ENCODE measurements around the gene RNF44. TPM values are rescaled to one million over a fixed set of nuclear protein-coding genes. Genes with fewer than 3 reads are reported as not detected.

RNF44 gene
- total and polyA plus RNA-seq, 2 of the 4 experiments (the other 2 are of a cell fraction) = 0.54 to 12.4 TPM

DNA sequence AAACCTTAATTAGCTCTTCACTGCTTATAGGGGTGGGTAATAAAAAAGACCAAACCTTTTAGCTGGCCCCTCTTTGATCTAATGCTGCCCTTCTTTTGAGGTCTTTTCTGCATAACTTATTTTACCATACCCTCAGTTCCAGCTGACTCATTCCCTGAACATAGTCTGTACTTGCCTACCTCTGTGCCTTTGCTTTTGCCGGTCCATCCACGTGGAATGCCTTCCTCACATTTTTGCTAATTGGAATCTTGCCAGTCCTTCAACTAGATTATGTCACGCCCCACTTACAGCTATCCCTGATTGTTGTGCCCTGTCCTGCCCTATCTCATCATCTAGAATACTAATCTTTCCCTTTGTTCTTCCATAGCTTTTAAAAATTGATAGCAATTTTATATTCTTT is 44.8 kb downstream of the RNF44 start:
- no peak overlapping the region for H3K4me2 ChIP-seq (ENCODE audit: low read depth, low read length)
- ChIA-PET POLR2A (ENCODE audit: unreplicated experiment) (no interaction called here), CTCF (no interaction called here)
- H2BK5ac ChIP-seq (ENCODE audit: low read depth, low read length, poor library complexity, severe bottlenecking) = no peak overlapping the region
- H3K4ac ChIP-seq (ENCODE audit: low read depth, low read length) = 0 out of 2 replicates have a peak overlapping the region, but pooled peaks have one; percentile 40
- no peak overlapping the region for H2BK120ac ChIP-seq (ENCODE audit: low read depth, low read length)
- no peak overlapping the region for H3K9ac ChIP-seq (ENCODE audit: low read depth, low read length)
- peaks cover 21% of the 10 kb centered on the region for H3K9me1 ChIP-seq (ENCODE audit: insufficient read depth, low read length)
- ATAC-seq (ENCODE audit: low read depth) (no peak), DNase-seq (peak; percentile 20)
- H2AK5ac ChIP-seq (ENCODE audit: low read depth, low read length) = peak overlapping the region; percentile 44; the same call in 1 of the 2 replicates
- no peak overlapping the region for H3K23ac ChIP-seq (ENCODE audit: low read depth, low read length)
- no peak overlapping the region for H4K5ac ChIP-seq (ENCODE audit: low read depth, low read length)
- H4K91ac ChIP-seq (ENCODE audit: insufficient read depth, low read depth, low read length) = no peak overlapping the region
- no peak overlapping the region for H2AK9ac ChIP-seq (replicated peaks; ENCODE audit: low read depth, low read length, poor library complexity)
- peaks cover 11% of the 10 kb centered on the region; the same call in 1 of the 2 replicates for H4K20me1 ChIP-seq (ENCODE audit: insufficient read depth, low read length)
- no peak overlapping the region for H3K27ac ChIP-seq (ENCODE audit: insufficient read depth, low read length)
- H3K18ac ChIP-seq (ENCODE audit: low read depth, low read length) = no peak overlapping the region
- TF ChIP-seq RCOR1 (IDR thresholded peaks at IDR 0.05; ENCODE audit: insufficient replicate concordance, low read length) (no peak), FOS (IDR thresholded peaks at IDR 0.05; ENCODE audit: low read depth, low read length) (no peak), CHD1 (IDR thresholded peaks at IDR 0.05; ENCODE audit: low read depth, low read length) (no peak), BHLHE40 (IDR thresholded peaks at IDR 0.05; ENCODE audit: low read depth, low read length) (no peak), MAFK (IDR thresholded peaks at IDR 0.05; ENCODE audit: low read depth, low read length) (no peak), MAZ (IDR thresholded peaks at IDR 0.05; ENCODE audit: borderline replicate concordance, low read depth, low read length) (no peak), NFE2L2 (IDR thresholded peaks at IDR 0.05; ENCODE audit: low read depth, low read length) (no peak), CEBPB (IDR thresholded peaks at IDR 0.05; ENCODE audit: low read depth, low read length) (no peak), RAD21 (IDR thresholded peaks at IDR 0.05; ENCODE audit: low read length) (no peak), SMC3 (IDR thresholded peaks at IDR 0.05; ENCODE audit: low read depth, low read length) (no peak), CTCF (conservative IDR thresholded peaks at IDR 0.05; ENCODE audit: low read depth, low read length) (no peak), POLR2A (IDR thresholded peaks at IDR 0.05; ENCODE audit: low read depth, low read length) (no peak), RFX5 (IDR thresholded peaks at IDR 0.05; ENCODE audit: low read depth, low read length) (no peak), MXI1 (IDR thresholded peaks at IDR 0.05; ENCODE audit: borderline replicate concordance, low read depth, low read length) (no peak)
- TF ChIP-seq, protein P1, sequence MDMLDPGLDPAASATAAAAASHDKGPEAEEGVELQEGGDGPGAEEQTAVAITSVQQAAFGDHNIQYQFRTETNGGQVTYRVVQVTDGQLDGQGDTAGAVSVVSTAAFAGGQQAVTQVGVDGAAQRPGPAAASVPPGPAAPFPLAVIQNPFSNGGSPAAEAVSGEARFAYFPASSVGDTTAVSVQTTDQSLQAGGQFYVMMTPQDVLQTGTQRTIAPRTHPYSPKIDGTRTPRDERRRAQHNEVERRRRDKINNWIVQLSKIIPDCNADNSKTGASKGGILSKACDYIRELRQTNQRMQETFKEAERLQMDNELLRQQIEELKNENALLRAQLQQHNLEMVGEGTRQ (IDR thresholded peaks at IDR 0.05; ENCODE audit: low read depth, low read length) = no peak
- TF ChIP-seq, protein P2, sequence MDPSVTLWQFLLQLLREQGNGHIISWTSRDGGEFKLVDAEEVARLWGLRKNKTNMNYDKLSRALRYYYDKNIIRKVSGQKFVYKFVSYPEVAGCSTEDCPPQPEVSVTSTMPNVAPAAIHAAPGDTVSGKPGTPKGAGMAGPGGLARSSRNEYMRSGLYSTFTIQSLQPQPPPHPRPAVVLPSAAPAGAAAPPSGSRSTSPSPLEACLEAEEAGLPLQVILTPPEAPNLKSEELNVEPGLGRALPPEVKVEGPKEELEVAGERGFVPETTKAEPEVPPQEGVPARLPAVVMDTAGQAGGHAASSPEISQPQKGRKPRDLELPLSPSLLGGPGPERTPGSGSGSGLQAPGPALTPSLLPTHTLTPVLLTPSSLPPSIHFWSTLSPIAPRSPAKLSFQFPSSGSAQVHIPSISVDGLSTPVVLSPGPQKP (IDR thresholded peaks at IDR 0.05; ENCODE audit: borderline replicate concordance, low read depth, low read length) = no peak
- H3K36me3 ChIP-seq (ENCODE audit: control insufficient read depth, insufficient read depth, low read length) = peaks cover 41% of the 10 kb centered on the region
- dilution Hi-C loops (cut with HindIII; ENCODE audit: low sequenced_read_pairs, unreplicated experiment) = no loop called here
- in situ Hi-C loops (cut with MboI; ENCODE audit: low sequenced_read_pairs) = no loop called here
- no peak overlapping the region for H3K4me3 ChIP-seq (ENCODE audit: insufficient read depth, low read depth, low read length)
- H3K79me1 ChIP-seq (ENCODE audit: low read depth in 1 of 2, low read length in 2 of 2) = peaks cover 41 to 49% of the 10 kb centered on the region in 2 experiments
- H2BK15ac ChIP-seq (ENCODE audit: low read depth, low read length) = peak overlapping the region; percentile 72; the same call in 1 of the 3 replicates
- peak overlapping the region; percentile 17; the same call in 1 of the 2 replicates for H3K14ac ChIP-seq (replicated peaks; ENCODE audit: low read depth, low read length)
- H3K9me3 ChIP-seq (ENCODE audit: control insufficient read depth, insufficient read depth, low read length) = no peaks in the 10 kb centered on the region
- no peak overlapping the region for H2AFZ ChIP-seq (replicated peaks; ENCODE audit: low read length, poor library complexity)
- 86% methylated on average over 2 of the region's 3 CpGs; no CpG with 5 or more reads in 1 of the 2 experiments for WGBS, 2 experiments (ENCODE audit: extremely low coverage in 2 of 2, insufficient read length in 1 of 2)
- H3K4me1 ChIP-seq (ENCODE audit: control insufficient read depth, insufficient read depth, low read length) = peaks cover 12% of the 10 kb centered on the region
- peak overlapping the region in 1 of 2 experiments; percentile 24; a peak in 1 of 4 replicates for H4K8ac ChIP-seq (ENCODE audit: low read depth in 2 of 2, low read length in 2 of 2)
- H3K27me3 ChIP-seq (ENCODE audit: control insufficient read depth, insufficient read depth, low read length) = no peaks in the 10 kb centered on the region
- intact Hi-C loops (cut with micrococcal nuclease) = no loop called here
- 0 out of 2 replicates have a peak overlapping the region, but pooled peaks have one; percentile 41 for H2BK20ac ChIP-seq (ENCODE audit: low read depth, low read length)
- BruUV-seq (replicated peaks) = no TSS peak
- no peak overlapping the region for H3K56ac ChIP-seq (ENCODE audit: extremely low read depth, insufficient read depth, low read length)

Measured in IMR-90 (cell line).